SIG-M5 treated with dmso at 0.1 percent for 504 hours (cell line): Measurements from ENCODE around the gene HSD3B7.

Experiments used
- DNase-seq: peaks from one replicate; lab custom pipeline; 2025; ENCODE audit not compliant: unreplicated experiment; lab: John Stamatoyannopoulos, UW

The HSD3B7 gene

GRCh38 chr16:30982548-30983288, 2.3 kb upstream of the HSD3B7 start:
- DNase-seq = no peak

- DNase-seq = no peak
Measured at GRCh38 chr16:30983289-30983889, 1.6 kb upstream of the HSD3B7 start.

GRCh38 chr16:30983898-30984610, 953 bp upstream of the HSD3B7 start:
- DNase-seq = no peak

GRCh38 chr16:30985401-30986128, 558 bp downstream of the HSD3B7 start:
- peak; percentile 31 for DNase-seq

GRCh38 chr16:30986129-30986991, 1.4 kb downstream of the HSD3B7 start:
- no peak for DNase-seq

GRCh38 chr16:30987581-30988190, 2.7 kb downstream of the HSD3B7 start:
- no peak for DNase-seq

GRCh38 chr16:30989469-30990047, 4.6 kb downstream of the HSD3B7 start:
- no peak for DNase-seq

GRCh38 chr16:30990105-30990504, 5.1 kb downstream of the HSD3B7 start:
- no peak for DNase-seq

- DNase-seq = no peak
Measured at GRCh38 chr16:30991052-30991451, 6.0 kb downstream of the HSD3B7 start.

- DNase-seq = no peak
Measured at GRCh38 chr16:30992276-30992780, 7.3 kb downstream of the HSD3B7 start.

- DNase-seq = no peak
Measured at GRCh38 chr16:30992931-30993816, 8.2 kb downstream of the HSD3B7 start.

GRCh38 chr16:30995927-30996323, 10.9 kb downstream of the HSD3B7 start:
- DNase-seq = no peak

- no peak for DNase-seq
Measured at GRCh38 chr16:30996324-30996984, 11.4 kb downstream of the HSD3B7 start.

- DNase-seq = peak; percentile 55
Measured at GRCh38 chr16:30996985-30997724, 12.1 kb downstream of the HSD3B7 start.

- no peak for DNase-seq
Measured at GRCh38 chr16:30997725-30998711, 13.0 kb downstream of the HSD3B7 start.
